Occipital lobe (tissue), 2 donors: ENCODE measurements around the gene CDKN1C. TPM values are rescaled to one million over a fixed set of nuclear protein-coding genes. Genes with fewer than 3 reads are reported as not detected.
A peak's percentile ranks its signal among the peaks of the same experiment; 100 is the strongest.

Source experiments
- DNase-seq: peaks from one replicate; lab custom pipeline; 2025; lab: John Stamatoyannopoulos, UW
- total RNA-seq: library from RNA; depleted of rRNA; stranded (reverse); fragments of >200 nt; gene quantifications from one replicate; pipeline ENCODE4 v1.2.3, GENCODE V29; 2014

The CDKN1C gene
- total RNA-seq, 1 donor from 2014 or later: 34.5 TPM

- no peak for DNase-seq
Measured at GRCh38 chr11:2890466-2891294, 5.1 kb upstream of the CDKN1C start.

DNA sequence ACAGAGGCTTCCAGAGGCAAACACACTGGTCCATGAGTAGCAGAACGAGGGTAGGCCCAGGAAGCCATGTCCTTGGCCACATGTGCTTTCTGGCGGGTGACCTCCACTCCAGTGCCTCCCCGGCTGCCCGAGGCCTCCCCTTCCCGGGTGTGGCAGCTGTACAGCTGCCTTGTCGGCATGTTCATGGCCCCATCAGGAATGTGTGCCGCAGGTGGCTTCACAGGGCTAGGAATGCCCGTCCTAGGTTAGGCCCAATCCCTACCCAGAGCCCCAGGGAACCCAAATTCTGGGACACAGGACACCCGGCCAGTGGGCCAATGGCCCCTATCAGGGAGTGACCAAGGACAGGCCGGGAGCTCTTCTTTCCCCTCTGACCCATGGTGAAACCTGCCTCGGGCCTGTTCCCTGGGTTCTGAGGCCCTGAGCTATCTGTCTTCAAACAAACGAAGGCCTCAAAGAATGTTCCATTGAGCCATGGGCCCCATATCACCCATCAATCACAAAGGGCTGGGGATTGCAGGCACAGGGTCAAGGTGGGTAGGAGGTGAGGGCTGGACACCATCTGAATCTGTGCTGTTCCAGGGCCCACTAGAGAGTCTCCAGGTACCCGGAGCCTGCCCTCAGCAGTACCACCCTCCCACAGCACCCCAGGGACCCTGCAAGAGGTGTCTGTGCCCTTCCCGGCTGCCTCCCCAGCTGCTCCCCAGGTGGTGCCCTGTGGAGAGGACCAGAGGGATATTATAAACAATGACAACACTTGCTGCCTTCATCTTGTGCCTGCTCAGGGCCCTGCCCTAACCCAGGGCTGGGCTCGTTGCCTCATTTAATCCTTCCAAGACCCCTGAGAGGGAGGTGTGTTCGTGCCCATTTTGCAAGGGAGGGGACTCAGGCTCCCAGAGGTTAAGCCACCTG, 4.0 kb upstream of the CDKN1C start:
- no peak for DNase-seq

DNA sequence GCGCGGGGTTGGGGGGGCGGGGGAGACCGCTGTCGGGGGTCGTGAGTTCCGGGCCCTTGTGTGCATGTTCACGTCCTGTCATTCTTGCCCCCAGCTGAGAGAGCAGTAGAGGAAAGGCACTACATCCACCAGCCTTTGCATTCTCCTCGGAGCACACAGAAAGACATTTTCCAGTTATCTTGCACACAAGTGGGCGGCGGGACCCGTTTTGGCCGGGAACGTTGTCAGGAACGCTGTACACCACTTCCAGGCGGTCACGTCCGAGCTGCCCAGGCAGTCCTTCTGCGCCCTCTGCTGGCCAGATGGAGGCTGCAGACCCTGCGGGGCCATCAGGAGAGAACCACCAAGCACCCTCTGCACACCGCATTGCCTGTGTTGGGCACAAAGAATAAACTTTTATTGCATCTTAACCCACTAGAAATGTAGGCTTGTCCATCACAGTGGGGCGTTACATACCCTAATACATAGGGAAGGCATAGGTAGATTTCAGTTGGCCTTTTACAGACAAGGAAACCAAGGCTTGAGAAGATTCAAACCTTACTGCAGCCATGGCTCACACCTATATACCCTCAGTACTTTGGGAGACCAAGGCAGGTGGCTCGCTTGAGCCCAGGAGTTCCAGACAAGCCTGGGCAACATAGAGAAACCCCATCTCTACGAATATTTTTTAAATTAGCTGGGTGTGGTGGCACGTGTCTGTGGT, 2.8 kb upstream of the CDKN1C start:
- DNase-seq: peak; percentile 78

DNA sequence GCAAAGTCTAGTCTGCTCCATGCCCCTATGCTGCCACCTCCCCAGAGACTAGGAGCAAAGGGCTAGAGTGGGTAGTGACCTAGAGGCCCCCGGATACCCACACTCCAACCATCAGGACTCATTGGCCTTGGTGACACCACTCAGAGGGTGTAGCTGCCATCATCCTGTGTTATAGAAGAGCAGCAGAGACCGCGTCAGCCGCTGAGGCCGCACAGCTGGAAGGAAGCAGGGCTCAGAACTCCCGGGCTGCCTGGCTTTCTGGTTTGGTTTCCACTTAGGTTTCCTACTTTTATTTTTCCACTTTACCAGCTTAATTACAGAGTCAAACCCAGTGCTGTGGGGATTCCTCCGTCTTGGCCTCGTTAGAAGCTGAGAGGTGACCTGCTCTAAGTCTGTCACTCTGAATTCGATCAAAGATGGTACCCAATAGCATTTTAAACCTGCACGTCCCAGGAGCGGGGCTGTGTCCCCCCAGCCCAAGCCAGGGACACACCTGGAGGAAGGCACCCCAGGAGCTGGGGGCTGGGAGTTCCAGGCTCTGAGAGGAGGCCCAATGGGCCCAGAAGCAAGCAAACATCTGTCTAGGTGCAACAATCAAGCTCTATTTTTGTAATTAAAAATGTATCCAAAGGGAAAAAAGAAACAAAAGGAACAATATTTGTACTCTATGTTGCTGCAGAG, 2.1 kb upstream of the CDKN1C start:
- no peak for DNase-seq

GRCh38 chr11:2886936-2887335, 1.4 kb upstream of the CDKN1C start:
- DNase-seq: no peak

DNA sequence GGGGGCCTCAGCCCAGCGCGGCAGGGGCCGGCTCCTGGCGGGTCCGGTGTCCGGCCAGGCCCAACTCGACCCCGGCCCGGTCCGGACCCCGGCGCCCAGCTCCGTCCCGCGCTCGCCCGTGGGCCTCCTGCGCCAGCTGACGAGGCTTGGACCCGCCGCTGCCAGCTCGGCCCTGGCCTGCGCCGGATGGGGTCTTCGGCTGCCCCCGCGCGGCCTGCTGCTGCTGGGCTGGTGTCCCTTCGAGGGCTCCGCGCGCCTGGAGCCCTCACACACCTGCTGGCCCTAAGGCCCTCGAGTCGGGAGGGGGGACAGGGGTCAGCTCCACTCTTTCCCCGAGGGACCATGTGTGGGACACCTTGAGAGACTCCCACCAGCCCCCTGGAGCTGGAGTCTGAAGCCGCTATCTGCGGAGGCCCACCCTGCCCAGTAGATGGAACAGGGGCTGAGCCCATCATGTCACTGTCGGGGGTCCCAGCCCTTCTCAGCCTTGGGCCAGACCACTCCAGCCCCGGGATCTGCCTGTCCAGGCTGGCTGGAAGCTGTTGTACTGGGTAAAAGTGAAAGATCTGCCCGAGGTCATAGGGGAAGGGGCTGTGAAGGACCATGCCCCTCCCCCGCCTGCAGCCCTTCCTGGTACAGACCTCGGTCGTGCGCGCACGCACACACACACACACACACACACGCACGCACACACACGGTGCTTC, 768 bp upstream of the CDKN1C start:
- no peak for DNase-seq

- DNase-seq: no peak
Measured at GRCh38 chr11:2885017-2885677, 428 bp downstream of the CDKN1C start.

- DNase-seq: no peak
Measured at GRCh38 chr11:2883979-2884815, 1.4 kb downstream of the CDKN1C start.

GRCh38 chr11:2883640-2883978, 2.0 kb downstream of the CDKN1C start:
- DNase-seq: no peak

DNA sequence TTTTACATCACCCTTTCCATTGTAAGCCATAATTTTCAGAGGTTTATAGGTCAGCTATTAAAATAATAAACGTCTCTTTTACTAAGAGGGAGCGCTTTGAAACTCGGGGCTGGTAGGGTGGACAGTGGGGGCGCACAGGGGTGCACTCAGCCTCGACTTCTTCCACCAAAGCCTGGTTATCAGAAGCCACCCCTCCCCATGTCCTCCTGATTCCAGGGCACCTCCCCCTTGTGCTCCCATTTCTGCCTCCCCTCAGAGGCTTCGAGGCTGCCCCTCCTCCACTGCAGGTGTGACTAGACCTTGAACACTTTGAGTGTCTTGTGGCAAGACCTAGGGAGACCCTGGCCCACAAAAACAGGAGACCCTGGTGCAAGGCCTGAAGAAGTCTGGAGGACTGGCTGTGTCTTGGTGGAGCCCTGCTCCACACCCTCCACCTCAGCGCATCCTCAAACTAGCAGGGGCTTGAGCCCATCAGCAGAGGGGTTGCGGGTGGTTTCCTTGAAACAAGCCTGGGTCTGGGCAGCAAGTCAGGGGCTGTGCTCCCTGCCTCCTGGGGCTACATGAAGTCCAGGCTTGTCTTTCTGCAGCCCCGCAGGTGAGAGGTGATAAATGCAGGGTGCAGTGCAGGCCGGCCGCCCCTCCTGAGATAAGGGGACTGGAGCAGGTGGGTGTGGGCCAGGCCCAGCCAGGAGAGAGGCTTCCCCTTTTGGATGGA, 3.0 kb downstream of the CDKN1C start:
- no peak for DNase-seq

DNA sequence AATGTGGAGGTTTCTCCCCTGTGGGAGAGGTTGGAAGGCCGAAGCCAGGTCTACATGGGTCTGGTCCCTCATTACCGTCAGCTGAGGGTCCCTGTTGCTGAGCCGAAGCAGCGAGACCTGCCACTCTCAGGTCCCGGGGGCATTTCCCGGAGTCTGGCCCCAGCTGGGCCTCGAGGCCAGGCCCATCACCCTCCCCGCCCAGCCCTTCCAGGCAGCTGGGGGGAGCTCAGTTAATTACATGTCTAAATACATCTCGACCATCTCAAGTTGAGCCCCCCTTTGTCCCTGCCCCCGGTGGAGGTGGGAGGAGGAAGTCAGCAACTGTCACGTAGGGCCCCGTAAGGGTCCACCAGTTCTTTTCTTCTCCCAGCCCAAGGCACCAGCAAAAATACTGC, 3.6 kb downstream of the CDKN1C start:
- no peak for DNase-seq

- DNase-seq: no peak
Measured at GRCh38 chr11:2881076-2881980, 4.2 kb downstream of the CDKN1C start.

GRCh38 chr11:2880646-2881045, 4.9 kb downstream of the CDKN1C start:
- DNase-seq: no peak

GRCh38 chr11:2878782-2879181, 6.8 kb downstream of the CDKN1C start:
- DNase-seq: no peak

GRCh38 chr11:2877474-2877873, 8.1 kb downstream of the CDKN1C start:
- DNase-seq: no peak

- no peak for DNase-seq
Measured at GRCh38 chr11:2874963-2875362, 10.6 kb downstream of the CDKN1C start.

DNA sequence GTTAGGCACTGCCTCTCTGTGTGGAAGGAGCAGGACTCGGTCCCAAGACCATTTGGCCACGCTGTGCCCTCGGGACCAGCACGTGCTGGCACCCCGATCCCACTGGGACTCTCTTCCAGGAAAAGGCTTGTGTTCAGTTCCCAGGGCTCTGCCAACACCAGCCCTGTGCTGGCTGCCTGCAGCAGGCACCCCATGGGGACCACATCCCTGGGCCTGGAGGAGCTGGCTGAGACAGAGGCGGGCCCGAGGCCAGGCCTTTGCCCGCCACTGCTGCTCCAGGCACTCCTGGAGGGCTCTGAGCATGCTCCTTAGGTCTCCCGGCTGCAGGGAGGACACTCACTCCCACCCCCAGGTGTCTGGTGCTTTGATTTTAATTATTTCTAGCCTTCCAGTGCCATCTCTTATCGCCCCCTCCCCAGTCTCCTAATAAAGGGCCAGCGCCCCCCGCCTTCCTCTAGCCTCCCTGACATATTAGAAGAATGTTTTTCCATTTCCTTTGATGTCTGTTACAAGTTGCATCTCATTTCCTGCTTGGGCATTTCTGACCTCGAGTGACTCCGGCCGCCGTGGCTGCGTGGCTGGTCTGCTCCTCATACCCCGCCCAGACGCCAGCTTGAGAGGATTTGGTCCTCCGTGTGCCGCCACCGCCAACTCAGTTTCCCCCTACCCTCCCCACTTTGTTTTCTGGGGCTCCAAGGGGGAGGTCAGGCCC, 14.4 kb downstream of the CDKN1C start:
- no peak for DNase-seq
